Muscle of arm (tissue), 12 donors: ENCODE measurements around the gene CFAP20. TPM values are rescaled to one million over a fixed set of nuclear protein-coding genes. Genes with fewer than 3 reads are reported as not detected.
"Not testable (repeated sequence)": the region's sequence is repeated elsewhere in the genome, so short reads cannot be mapped to it uniquely, and the experiment has no call there.

Experiments used
- DNase-seq: peaks from one replicate; pipeline ENCODE4 v3.0.0-alpha.2; 2013
- polyA plus RNA-seq, 12 donors: library from polyadenylated mRNA; unstranded; fragments of 120-200 nt; gene quantifications; one replicate each; pipeline ENCODE4 v1.2.1, GENCODE V29; 2013; ENCODE audit not compliant: insufficient read length in 12 of 12

The CFAP20 gene
- polyA plus RNA-seq, 12 donors: 38.2 to 83.5 (median 53.3) TPM; not detected in 1

DNA sequence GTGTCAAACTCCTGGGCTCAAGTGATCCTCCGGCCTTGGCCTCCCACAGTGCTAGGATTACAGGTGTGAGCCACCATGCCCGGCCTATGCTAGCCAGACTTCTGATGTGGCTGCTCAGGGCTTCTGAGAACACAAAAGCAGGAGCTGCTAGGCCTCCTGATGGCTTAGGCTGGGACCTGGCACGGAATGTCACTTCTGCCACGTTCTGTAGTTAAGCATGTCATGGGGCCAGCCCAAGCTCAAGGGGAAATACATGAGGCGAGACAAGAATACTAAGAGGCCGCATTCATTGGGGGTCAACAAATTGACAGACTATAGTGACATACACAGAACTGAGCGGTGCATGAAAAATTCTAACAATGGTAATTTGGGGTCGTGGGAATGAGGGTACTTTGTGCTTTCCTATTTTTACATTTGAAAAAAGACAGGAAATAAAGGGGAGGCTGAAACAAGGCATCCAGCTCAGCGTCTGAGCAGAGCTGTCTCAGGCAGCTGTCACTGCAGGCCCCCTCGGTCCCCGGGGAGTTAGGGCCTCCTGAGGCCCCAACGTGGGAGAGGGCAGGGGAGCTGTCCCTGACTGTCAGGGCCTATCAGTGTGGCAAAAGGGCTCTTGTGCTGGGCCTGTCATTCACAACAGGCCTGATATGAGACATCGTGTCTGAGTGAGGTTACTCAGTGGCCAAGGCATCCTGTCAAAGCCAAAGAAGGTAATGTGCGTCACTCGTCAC is 26.4 kb downstream of the CFAP20 start:
- DNase-seq: no peak

DNA sequence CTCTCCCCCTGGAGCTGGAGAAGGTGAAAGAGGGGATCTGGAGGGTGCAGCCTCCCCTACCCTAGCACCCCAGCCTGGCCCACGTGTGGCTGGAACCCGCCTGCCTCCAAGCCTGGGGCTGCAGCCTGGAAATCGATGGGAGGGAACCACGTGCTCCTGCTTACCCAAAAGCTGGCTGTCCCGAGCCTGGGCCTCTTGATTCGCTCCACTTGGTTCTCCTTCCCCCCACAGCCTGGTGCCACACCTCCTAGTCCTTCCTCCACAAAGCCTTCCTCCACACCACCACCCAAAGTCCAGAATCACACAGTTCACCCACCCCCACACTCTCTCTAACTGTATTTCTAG is 29.3 kb downstream of the CFAP20 start:
- no peak for DNase-seq

DNA sequence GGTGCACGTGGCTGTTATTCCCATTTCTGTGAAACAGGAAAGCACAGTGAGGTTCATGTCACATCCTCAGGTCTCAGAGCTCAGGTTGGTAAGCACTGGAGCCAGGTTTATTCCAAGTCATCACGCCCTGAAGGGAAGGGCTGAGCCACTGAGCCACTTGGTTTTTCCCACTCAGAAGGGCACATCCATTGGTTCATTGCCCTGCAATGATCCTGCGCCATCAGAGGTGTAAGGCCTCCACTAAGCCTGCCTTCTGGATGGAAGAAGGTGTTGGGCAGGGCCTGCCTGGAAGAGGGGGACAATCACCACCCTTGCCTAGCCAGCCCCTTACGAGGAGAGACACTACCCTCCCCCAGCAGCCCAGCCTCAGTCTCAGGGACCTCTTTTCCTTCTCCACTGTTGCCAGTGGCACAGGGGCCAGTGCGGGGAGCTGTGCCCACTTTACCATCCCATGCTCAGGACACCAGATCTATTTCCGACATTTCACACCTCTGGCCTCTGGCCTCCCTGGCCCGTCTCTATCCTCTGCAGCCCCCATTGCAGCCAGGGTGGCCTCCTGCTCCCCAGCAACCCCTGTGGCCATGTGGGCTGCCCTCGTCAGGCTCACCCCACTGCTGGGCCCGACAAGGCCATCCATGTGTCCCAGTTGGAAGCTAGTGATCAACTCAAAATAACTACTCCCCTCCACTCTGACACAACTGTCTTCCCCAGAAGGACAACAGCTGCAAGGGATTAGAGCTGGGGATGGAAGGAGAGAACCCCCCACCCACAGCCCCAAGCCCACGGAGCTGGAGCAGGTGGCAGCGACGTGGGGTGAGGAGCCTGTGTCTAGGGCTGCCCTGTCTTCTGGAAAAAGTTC is 29.9 kb downstream of the CFAP20 start:
- DNase-seq: no peak

DNA sequence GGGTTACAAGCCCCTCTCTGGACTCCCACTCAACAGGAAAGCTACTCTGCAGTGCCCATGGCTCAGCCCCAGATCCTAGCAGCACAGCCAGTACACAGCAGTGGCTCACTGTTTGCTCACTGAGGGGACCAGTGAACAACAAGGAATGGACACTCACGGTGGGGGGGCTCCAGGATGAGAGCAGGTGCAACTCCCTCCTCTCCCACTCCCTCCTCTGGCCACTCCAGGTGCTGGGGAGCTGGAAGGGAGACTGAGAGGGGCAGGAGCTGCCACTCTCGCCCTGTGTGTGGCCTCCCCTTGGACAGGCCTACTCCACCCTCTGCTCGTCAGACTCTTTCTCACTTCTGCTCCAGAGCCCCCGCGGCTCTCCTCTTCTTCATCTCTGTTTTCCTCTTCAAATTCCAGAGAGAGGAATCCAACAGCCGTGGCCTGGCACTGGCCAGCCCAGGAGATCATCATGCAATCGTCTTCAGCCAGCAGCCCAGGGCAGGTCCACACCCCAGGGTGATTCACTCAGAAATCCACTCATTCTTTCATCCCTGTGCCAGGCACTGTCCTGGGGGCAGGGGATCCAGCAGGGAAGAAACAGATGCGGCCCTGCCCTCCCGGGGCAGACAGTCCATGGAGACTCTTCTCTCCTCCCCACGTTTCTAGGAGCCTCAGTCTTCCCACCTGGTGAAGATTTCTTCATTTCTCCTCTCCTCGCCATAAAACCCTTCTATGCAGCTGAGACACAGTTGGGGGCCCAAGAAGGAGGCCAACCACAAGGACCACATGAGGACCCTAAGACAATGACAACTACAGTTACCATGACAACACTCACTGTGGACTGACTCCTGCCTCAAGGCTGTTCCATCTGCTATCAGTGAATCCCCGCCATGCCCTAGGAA is 30.7 kb downstream of the CFAP20 start:
- no peak for DNase-seq

DNA sequence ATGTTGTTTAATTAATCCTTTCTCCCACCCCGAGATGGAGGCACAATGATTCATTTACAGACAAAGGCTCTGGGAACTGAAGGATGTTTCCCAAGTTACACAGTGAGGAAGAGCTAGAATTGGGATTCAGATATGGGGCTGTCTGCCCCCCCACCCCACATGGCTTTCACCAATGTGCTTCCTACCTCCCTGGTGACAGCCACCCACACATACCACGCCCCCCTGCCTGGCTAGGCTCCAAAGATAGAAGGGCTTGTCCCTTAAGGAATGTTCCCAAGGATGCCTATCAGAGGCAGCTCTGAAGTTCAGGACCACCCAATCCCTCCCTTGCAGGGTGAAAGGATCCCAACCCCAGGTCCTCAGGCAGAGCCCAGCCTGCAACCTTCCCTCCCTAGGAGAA is 32.9 kb downstream of the CFAP20 start:
- DNase-seq: no peak

DNA sequence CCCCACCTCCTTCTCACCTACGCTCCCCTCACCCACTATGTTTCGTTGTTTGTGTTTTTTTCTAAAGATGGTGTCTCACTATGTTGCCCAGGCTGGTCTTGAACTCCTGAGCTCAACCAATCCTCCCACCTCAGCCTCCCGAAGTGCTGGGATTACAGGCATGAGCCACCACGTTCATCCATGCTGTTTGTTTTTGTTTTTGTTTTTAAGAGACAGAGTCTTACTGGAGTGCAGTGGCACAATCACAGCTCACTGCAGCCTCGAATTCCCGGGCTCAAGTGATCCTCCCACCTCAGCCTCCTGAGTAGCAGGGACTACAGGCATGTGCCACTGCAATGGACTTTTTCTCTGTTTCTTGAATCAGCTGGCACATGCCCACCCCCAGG is 33.6 kb downstream of the CFAP20 start:
- not testable (repeated sequence) for DNase-seq

DNA sequence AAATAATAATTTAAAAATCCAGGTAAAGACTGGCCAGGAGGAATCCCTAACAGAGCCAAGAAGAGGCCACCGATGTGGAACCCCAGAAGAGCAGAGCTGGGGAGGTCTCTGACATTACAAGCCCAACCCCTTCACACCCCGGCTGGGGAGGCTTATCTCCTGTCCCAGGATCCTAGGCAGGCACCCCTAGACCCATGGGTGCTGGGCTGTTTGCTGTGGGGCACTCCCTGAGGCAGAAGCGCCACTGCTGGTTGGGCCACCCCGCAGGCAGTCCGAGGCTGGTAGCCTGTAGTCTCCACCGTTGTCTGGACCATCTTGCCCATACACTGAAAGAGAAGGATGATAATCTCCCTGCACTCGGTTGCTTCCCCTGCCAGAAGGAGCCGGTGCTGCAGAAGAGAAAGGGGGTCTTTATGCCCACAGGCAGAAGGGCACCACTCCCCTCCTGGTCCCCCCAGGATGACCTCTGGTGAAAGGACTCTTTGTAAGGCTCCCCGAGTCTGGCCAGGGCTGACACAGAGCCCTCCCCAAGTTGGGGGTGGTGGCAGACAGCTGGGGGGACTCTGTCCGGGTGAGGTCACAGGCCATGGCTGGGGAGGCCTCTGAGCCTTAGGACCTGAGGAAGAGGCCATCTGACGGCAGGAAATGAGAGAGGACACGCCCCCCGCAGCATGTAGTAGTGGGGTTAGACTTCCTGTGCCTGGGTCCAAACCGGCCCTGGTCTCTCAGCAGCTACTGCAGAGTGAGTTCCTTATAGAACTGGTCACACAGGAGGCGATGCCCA is 34.2 kb downstream of the CFAP20 start:
- no peak for DNase-seq

DNA sequence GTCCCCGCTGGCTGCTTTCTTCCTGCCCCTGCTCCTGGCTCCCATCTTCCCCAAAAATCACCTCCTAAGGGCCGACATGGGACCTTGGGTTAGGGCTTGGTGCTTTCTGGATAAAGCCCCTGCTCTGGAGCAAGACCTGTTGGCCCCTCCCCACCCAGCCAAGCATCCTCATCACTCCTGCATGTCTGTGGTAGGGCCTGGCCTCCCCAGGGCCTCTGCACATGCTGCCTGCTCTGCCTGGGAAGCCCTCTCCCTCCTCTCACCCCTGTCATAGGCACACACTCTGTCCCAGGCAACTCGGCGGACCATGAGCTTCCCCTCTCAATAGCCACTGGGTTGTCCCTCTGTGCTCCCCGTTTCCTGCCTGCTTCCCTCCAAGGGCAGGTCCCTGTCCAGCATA is 35.2 kb downstream of the CFAP20 start:
- DNase-seq: no peak

DNA sequence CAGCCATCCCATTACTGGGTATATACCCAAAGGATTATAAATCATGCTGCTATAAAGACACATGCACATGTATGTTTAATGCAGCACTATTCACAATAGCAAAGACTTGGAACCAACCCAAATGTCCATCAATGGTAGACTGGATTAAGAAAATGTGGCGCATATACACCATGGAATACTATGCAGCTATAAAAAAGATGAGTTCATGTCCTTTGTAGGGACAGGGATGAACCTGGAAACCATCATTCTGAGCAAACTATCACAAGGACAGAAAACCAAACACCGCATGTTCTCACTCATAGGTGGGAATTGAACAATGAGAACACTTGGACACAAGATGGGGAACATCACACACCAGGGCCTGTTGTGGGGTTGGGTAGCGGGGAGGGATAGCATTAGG is 38.8 kb downstream of the CFAP20 start:
- DNase-seq: not testable (repeated sequence)

DNA sequence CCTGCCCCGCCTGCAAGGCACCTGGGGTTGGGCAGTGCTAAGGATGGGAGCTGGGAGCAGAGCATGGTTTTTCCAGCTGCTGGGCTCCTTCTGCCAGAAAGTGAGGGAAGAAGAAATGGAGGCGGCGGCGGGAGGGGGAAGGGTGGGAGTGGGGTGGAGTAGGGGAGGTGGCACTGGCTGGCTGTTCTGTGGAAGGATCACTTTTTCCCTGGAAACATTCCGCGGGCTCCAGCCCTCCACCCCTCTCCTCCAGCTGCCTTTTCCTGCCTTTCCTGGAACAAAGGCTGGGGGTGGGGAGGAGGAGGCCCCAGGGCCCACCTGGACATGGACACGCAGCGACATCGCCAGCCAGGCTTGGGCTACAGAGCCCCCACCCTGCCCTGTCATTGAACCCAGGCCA is 41.1 kb downstream of the CFAP20 start:
- no peak for DNase-seq

DNA sequence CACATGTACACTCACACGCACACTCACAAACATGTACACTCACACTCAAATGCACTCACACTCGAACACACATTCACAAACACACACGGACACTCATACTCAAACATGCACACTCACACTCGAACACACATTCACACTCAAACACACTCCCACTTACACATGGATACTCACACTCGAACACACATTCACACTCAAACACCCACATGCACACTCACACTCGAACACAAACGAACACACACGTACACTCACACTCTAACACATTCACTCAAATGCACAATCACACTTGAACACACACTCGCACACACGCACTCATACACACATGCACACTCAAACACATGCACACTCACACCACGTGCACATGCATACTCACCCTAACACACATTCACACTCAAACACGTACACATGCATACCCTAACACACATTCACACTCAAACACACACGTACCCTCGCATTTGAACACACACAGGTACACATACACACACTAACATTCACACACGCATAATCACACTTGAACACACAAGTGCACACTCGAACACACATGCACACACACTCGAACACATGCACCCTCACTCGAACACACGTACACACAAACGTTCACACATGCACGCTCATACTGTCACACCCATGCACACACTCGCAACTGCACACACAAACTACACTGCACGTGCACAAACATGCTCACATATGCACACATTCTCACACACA is 41.8 kb downstream of the CFAP20 start:
- DNase-seq: no peak

DNA sequence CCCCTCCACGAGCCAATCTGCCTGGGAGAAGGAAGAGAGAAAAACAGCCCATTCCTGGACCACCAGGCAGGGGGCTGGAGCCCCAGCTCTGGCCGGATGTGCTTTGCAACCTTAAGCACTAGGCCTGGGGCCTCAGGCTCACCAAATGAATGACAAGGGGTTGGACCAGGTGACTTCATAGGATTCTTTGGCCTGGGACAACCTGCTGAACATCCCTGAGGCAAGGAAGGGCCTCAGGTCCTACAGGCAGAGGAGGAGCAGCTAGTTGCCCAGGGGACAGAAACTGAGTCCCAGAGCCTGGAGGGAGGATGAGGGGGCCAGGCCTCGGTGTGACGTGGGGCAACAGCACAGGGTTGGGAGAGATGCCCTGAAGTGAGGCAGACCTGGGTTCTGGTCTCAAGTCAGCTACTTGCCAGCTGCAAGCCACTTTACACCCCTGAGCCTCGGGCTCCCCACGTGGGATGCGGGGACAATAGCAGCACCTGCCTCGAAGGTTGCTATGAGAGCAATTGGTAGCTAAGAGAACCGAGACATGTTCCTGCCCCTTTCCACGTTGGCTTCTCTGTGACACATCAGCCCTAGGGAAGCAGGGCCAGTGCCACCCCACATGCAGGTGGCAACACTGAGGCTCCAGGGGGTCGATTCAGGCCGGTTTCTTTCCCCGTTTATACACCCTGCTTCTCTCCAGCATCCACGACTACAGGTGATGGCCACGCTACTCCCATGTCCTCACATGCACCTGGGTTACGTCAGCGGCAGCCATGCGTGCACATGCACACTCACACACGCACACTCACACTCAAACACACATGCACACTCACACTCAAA is 42.6 kb downstream of the CFAP20 start:
- DNase-seq: no peak

DNA sequence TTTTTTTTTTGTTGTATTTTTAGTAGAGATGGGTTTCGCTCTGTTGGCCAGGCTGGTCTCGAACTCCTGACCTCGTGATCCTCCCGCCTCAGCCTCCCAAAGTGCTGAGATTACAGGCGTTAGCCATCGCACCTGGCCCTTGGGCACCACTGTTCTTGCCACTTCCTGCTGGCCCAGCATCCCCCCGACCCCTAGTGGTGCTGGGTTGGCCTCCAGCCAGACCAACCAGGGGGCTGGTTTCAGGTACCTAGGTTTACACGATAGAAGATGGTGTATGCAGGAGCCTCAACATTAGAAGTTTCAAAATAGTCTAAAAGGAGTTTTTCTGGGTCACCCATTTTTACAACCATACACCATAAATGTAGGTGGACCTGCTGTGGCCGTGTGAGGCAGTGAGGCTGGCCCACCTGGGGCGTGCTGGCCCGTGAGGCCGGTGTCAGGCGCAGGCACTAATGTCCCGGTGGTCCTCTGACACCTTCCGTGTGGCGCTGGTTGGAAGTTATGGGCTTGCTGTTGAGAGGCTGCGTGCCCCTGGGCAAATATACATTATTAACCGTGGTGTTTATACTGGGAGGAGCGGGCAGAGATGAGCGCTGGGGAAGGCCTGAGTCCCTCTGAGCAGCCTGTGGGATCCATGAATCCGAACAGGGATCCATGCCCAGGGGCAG is 43.5 kb downstream of the CFAP20 start:
- no peak for DNase-seq

DNA sequence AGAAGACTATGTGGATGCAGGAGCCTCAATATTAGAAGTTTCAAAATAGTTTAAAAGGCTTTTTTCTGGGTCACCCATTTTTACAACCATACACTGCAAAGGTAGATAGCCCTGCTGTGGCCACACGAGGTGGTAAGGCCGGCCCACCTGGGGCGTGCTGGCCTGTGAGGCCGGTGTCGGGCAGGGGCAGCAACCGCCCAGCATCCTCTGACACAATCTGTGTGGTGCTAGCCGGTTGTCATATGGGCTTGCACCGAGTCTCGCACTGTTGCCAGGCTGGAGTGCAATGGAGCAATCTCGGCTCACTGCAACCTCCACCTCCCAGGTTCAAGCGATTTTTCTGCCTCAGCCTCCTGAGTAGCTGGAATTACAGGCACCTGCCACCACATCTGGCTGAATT is 44.0 kb downstream of the CFAP20 start:
- no peak for DNase-seq

DNA sequence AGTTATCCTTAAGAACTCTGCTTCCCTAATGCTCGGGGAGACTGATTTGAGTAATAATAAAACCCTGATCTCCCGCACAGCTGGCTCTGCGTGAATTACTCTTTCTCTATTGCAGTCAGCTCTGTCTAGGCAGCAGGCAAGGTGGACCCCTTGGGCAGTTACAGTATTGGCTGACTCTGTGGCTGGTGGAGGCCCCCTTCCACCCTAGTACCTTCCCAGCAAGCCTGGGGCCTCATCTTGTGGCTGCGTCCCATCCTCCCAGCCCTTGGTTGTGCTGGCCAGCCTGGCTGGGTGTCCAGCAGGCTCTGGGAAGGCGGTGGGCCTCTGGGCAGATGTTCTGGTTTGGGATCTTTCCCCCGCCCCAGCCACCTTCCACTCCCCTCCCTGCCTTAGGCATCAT is 44.5 kb downstream of the CFAP20 start:
- no peak for DNase-seq

DNA sequence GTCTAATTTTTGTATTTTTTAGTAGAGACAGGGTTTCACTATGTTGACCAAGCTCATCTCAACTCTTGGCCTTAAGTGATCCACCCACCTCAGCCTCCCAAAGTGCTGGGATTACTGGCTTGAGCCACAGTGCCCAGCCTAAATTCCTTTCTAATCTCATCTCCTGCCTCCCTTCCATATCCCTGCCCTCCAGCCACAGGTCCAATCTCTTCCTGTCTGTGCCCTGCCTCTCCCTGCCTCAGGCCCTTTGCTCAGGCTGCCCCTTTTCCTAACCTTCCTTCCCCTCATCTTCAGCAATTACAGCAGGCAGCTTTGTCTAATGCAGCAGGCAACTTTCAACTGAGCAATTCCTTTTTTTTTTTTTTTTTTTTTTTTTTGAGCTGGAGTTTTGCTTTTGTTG is 46.8 kb downstream of the CFAP20 start:
- DNase-seq: no peak

DNA sequence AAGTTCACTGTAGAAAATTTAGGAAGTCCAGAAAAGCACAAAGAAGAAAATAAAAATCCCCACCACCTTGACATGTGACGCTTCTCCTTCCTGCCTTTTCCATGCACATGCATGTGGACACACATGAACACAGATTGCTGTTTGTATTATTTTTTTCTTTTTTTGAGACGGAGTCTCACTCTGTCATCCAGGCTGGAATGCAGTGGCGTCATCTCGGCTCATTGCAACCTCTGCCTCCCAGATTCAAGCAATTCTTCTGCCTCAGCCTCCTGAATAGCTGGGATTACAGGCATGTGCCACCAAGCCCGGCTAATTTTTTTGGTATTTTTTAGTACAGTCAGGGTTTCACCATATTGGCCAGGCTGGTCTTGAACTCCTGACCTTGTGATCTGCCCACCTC is 48.5 kb downstream of the CFAP20 start:
- DNase-seq: not testable (repeated sequence)

DNA sequence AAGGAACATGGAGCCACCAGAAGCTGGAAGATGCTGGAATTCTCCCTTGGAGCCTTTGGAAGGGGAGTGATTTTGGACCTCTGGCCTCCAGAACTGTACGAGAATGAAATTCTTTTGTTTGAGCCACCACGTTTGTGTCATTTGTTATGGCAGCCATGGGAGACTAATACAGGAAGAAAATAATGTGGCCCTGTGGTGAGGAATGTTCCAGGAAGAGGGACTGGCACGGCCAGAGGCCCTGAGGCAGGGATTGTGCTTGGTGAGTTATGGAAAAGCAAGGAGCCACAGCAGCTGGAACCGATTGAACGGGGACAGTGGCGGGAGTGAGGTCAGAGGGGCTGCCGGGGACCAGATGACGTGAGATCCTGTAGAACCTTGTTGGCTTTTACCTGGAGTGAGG is 51.4 kb downstream of the CFAP20 start:
- DNase-seq: no peak

DNA sequence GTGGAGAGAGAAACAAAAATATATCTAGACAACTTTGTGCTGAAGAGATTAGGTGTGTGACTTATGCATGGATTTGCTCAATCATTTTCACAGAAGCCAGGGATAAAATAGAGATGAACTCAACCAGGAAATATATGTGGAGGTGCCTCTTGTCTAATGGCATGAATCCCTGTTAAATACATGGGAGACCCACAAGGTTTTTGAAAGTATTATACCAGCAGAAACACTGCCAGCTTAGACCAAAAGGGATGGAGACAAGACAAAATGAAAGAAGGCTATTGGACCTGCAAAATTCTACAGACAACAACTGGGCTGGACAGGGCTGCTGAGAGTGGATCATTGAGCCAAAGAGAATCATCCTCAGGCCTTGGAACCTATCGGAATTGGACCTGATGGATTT is 52.7 kb downstream of the CFAP20 start:
- DNase-seq: no peak
